A549 (cell line): ENCODE data around the gene RECK. TPM values are rescaled to one million over a fixed set of nuclear protein-coding genes. Genes with fewer than 3 reads are reported as not detected.

Source experiments
- ATAC-seq, 2 experiments: fragments of 200-7000 bp in 1 of 2; fragments of >200 bp in 1 of 2; cut with Nextera tagmentation in 1 of 2; cut with Tn5 transposase in 1 of 2; 3 replicates each; pipeline versions ENCODE4 v1.8.0 to v1.9.1; 2018 to 2020; ENCODE audit warnings: mild to moderate bottlenecking in 1 of 2, moderate library complexity in 1 of 2
- CTCF ChIA-PET: fragments of 300-600 bp; sonication (Branson Sonifier 250); formaldehyde crosslinking; extraction: SDS; loops from one replicate; lab custom pipeline; 2021; ENCODE audit warnings: antibody characterized with exemption, inconsistent platforms; lab: Yijun Ruan, JAX
- POLR2A ChIA-PET: fragments of 350-600 bp; formaldehyde crosslinking; extraction: SDS; loops from one replicate; lab custom pipeline; 2021; ENCODE audit warnings: antibody characterized with exemption, inconsistent platforms; lab: Yijun Ruan, JAX
- DNase-seq, 2 experiments: peaks; one replicate each; pipeline versions ENCODE4 v3.0.0 to v3.0.0-alpha.2; 2011 to 2016; ENCODE audit warnings: low read depth in 1 of 2, low spot score in 1 of 2
- FAIRE-seq: peaks from 2 replicates; lab custom pipeline; 2011; peaks lifted over from hg19 to GRCh38; lab: Jason Lieb, UNC
- H3K27ac ChIP-seq, 2 experiments: fragments of >200 bp; sonication (Bioruptor Twin); formaldehyde crosslinking; 3 replicates each; pipeline ENCODE4 v1.5.1; 2016 to 2017
- H3K4me1 ChIP-seq: fragments of >200 bp; sonication (Bioruptor Twin); formaldehyde crosslinking; 3 replicates; pipeline ENCODE4 v1.6.1; 2016
- H3K4me2 ChIP-seq: fragments of >200 bp; sonication (Bioruptor Twin); formaldehyde crosslinking; 3 replicates; pipeline ENCODE4 v1.6.1; 2016
- H3K4me3 ChIP-seq: fragments of >200 bp; sonication (Bioruptor Twin); formaldehyde crosslinking; 3 replicates; pipeline ENCODE4 v1.5.1; 2016
- H3K9me3 ChIP-seq: fragments of >200 bp; sonication (Bioruptor Twin); formaldehyde crosslinking; 3 replicates; pipeline ENCODE4 v1.6.1; 2016
- BHLHE40 ChIP-seq: IDR thresholded peaks from 2 replicates; pipeline ENCODE4 v1.6.1; 2012; ENCODE audit warnings: low read depth, low read length, inconsistent platforms
- CBX2 ChIP-seq: fragments of 200-600 bp; sonication (generic); IDR thresholded peaks from 2 replicates; pipeline ENCODE4 v1.6.1; 2016; ENCODE audit warnings: low read depth, mild to moderate bottlenecking, borderline replicate concordance
- CEBPB ChIP-seq, 2 experiments: fragments of >200 bp in 1 of 2; sonication (Bioruptor Twin) in 1 of 2; formaldehyde crosslinking in 1 of 2; IDR thresholded peaks; 2 replicates each; pipeline ENCODE4 v1.6.1; 2012 to 2016
- EHMT2 ChIP-seq: fragments of 200-600 bp; sonication (generic); IDR thresholded peaks from 2 replicates; pipeline ENCODE4 v1.6.1; 2016; ENCODE audit warnings: antibody characterized with exemption, low read depth, mild to moderate bottlenecking, moderate library complexity
- FOSL2 ChIP-seq, 2 experiments: fragments of 450-650 bp in 1 of 2; fragments of >200 bp in 1 of 2; sonication (Bioruptor Twin) in 1 of 2; formaldehyde crosslinking; IDR thresholded peaks; 2 replicates each; pipeline versions ENCODE4 v1.5.0 to v1.6.1; 2016 to 2020; ENCODE audit warnings: mild to moderate bottlenecking in 1 of 2, moderate library complexity in 1 of 2
- FOXS1 ChIP-seq: fragments of 250-450 bp; sonication (Bioruptor Pico); IDR thresholded peaks from 2 replicates; pipeline ENCODE4 v1.5.0; 2020; ENCODE audit warnings: mild to moderate bottlenecking, moderate library complexity
- GATA3 ChIP-seq: IDR thresholded peaks from 2 replicates; pipeline ENCODE4 v1.6.1; 2012; ENCODE audit warnings: borderline replicate concordance
- HOXB13 ChIP-seq: fragments of 250-450 bp; sonication (Bioruptor Pico); IDR thresholded peaks from 2 replicates; pipeline ENCODE4 v1.5.0; 2020; ENCODE audit warnings: low read depth, mild to moderate bottlenecking, moderate library complexity
- HOXB5 ChIP-seq: fragments of 250-450 bp; sonication (Bioruptor Pico); IDR thresholded peaks from 2 replicates; pipeline ENCODE4 v1.5.0; 2020; ENCODE audit warnings: mild to moderate bottlenecking, moderate library complexity
- JUNB ChIP-seq: fragments of >200 bp; sonication (Bioruptor Twin); formaldehyde crosslinking; IDR thresholded peaks from 2 replicates; pipeline ENCODE4 v1.6.1; 2016
- KDM1A ChIP-seq: fragments of 200-600 bp; sonication (generic); IDR thresholded peaks from 2 replicates; pipeline ENCODE4 v1.6.1; 2016; ENCODE audit warnings: low read depth, mild to moderate bottlenecking
- KDM5A ChIP-seq: fragments of 200-600 bp; sonication (generic); IDR thresholded peaks from 2 replicates; pipeline ENCODE4 v1.6.1; 2016; ENCODE audit warnings: antibody characterized with exemption, mild to moderate bottlenecking
- MAZ ChIP-seq: fragments of 150-350 bp; IDR thresholded peaks from 2 replicates; pipeline ENCODE4 v1.6.1; 2014; ENCODE audit warnings: antibody characterized with exemption, low read depth, low read length, borderline replicate concordance
- MYC ChIP-seq: IDR thresholded peaks from 2 replicates; pipeline ENCODE4 v1.6.1; 2012; ENCODE audit warnings: mild to moderate bottlenecking, inconsistent platforms, low read length, improper control_type of control experiment, borderline replicate concordance
- NFE2L2 ChIP-seq: fragments of 150-350 bp; conservative IDR thresholded peaks from 2 replicates; pipeline ENCODE4 v1.6.1; 2014; ENCODE audit warnings: low read length
- NPAS2 ChIP-seq: fragments of 250-450 bp; sonication (Bioruptor Pico); IDR thresholded peaks from 2 replicates; pipeline ENCODE4 v1.8.0; 2022; ENCODE audit warnings: mild to moderate bottlenecking, moderate library complexity, borderline replicate concordance
- NR3C1 ChIP-seq: fragments of >200 bp; sonication (Bioruptor Twin); formaldehyde crosslinking; IDR thresholded peaks from 3 replicates; pipeline ENCODE4 v1.6.1; 2017
- POLR2A ChIP-seq: IDR thresholded peaks from 2 replicates; pipeline ENCODE4 v1.6.1; 2012; ENCODE audit warnings: mild to moderate bottlenecking, low read length
- RARB ChIP-seq: fragments of 250-450 bp; sonication (Bioruptor Pico); IDR thresholded peaks from 2 replicates; pipeline ENCODE4 v1.8.0; 2021; ENCODE audit warnings: mild to moderate bottlenecking, moderate library complexity
- RNF2 ChIP-seq: fragments of 200-600 bp; sonication (generic); IDR thresholded peaks from 2 replicates; pipeline ENCODE4 v1.6.1; 2016; ENCODE audit warnings: low read depth, mild to moderate bottlenecking, antibody characterized with exemption, moderate library complexity, borderline replicate concordance
- SREBF2 ChIP-seq: fragments of 450-650 bp; IDR thresholded peaks from 2 replicates; pipeline ENCODE4 v1.6.1; 2014; ENCODE audit warnings: mild to moderate bottlenecking, moderate library complexity
- ZNF302 ChIP-seq: fragments of 250-450 bp; sonication (Bioruptor Pico); IDR thresholded peaks from 2 replicates; pipeline ENCODE4 v1.9.0; 2021; ENCODE audit warnings: inconsistent platforms, mild to moderate bottlenecking, moderate library complexity
- WGBS: methylation state at CpG from one replicate; pipeline ENCODE4 v1.1.6; 2017; ENCODE audit errors: missing lambda C conversion rate; 5-methylcytosine and 5-hydroxymethylcytosine counted together
- polyA plus RNA-seq, 4 experiments: library from polyadenylated mRNA; depleted of rRNA in 3 of 4; stranded (reverse); fragments of >200 nt; fragmentation: RNase III in 1 of 4; extraction: RNeasy Plus Mini Kit Qiagen cat#74134 plus additional on column Dnase treatment in 1 of 4; gene quantifications; 2 replicates in 3 of 4; 3 replicates in 1 of 4; pipeline ENCODE4 v1.2.3, GENCODE V29; 2011 to 2017
- TF ChIP-seq, protein P1 (sequence below): fragments of 450-650 bp; IDR thresholded peaks from 2 replicates; pipeline ENCODE4 v1.6.1; 2014; ENCODE audit warnings: antibody characterized with exemption
- TF ChIP-seq, protein P2 (sequence below): fragments of >200 bp; sonication (Bioruptor Twin); formaldehyde crosslinking; IDR thresholded peaks from 3 replicates; pipeline ENCODE4 v1.5.1; 2016
- TF ChIP-seq, protein P3 (sequence below): fragments of >200 bp; sonication (Bioruptor Twin); formaldehyde crosslinking; IDR thresholded peaks from 3 replicates; pipeline ENCODE4 v1.6.1; 2016
- TF ChIP-seq, protein P4 (sequence below): IDR thresholded peaks from 2 replicates; pipeline ENCODE4 v1.6.1; 2012
- TF ChIP-seq, protein P5 (sequence below): IDR thresholded peaks from 2 replicates; pipeline ENCODE4 v1.6.1; 2012; ENCODE audit warnings: low read depth, borderline replicate concordance

The RECK gene
- polyA plus RNA-seq, 2 of the 4 experiments (the other 2 are of a cell fraction), result 5.0 to 8.7 TPM

DNA sequence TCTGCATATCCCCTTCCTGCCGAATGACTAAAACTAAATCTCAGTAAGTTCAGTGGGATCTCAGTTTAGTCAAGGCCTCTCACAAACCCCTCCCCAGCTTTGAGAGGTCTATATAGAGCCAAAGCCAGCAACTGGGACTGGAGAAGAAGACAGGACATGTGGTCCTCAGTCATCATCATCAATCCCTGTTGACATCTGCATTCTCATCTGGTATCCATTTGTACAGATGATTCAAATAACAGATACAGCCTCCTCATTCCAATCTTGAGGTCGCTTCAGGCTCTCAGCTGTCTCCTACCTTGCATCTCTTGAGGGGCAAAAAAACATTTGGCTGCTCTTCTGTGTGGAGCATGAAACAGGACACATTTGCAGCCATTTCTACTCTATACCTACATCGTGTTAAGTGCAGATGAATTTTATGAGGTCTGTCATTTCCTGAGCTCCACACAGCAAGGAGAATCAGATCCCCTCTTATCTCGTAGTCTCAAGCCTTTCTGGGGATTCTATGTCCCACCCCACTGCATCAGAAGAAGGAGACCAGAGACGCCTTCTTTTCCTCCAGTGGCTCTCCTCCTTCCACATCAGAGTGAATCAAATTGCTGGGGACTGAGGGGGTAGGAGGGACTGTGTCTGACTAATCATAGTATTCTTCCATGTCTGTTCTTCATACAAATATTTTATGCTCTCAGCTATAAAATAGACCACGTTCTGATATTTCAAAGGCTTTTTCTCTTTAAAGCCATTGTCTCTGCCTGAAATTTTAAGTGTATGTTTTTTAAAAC lies 4.7 kb upstream of the RECK start:
- POLR2A ChIA-PET, result no interaction called here
- ATAC-seq (no peak), FAIRE-seq (no peak), DNase-seq (no peak)
- CTCF ChIA-PET, result interaction anchor here (0.9 to 1.8 kb wide), 4 partner anchors 9 to 129 kb away, joined by 3 to 10 read pairs (median 6); no protein-coding TSS in a partner anchor
- no peak overlapping the region for H3K4me3 ChIP-seq
- H3K27ac ChIP-seq, result no peak overlapping the region
- H3K9me3 ChIP-seq, result no peaks in the 10 kb centered on the region
- peaks cover 12% of the 10 kb centered on the region for H3K4me1 ChIP-seq
- H3K4me2 ChIP-seq, result no peak overlapping the region
- TF ChIP-seq CBX2 (no peak), RARB (CRISPR knock-in tag) (no peak), NPAS2 (no peak), MYC (no peak), NFE2L2 (no peak), KDM5A (no peak), JUNB (no peak), ZNF302 (CRISPR knock-in tag) (no peak), KDM1A (no peak), HOXB13 (CRISPR knock-in tag) (no peak)
- 41% methylated on average over 6 of the region's 6 CpGs for WGBS

DNA sequence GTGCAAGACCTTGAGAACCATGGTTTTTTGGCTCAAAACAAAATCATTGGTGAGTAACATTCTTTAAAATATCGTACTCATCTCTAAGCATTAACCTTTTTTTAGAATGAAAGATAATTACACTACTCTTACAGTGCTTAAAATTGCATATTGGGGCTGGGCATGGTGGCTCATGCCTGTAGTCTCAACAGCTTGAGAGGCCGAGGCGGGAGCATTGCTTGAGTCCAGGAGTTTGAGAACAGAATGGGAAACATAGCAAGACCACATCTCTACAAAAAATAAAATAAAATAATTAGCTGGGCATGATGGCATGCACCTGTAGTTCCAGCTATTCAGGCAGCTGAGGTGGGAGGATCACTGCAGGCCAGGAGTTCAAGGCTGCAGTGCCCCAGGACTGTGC lies 2.9 kb upstream of the RECK start:
- TF ChIP-seq FOXS1 (CRISPR knock-in tag) (no peak), EHMT2 (no peak), NPAS2 (no peak), POLR2A (no peak), SREBF2 (no peak), GATA3 (no peak), JUNB (no peak), MAZ (no peak)
- TF ChIP-seq, protein P1, sequence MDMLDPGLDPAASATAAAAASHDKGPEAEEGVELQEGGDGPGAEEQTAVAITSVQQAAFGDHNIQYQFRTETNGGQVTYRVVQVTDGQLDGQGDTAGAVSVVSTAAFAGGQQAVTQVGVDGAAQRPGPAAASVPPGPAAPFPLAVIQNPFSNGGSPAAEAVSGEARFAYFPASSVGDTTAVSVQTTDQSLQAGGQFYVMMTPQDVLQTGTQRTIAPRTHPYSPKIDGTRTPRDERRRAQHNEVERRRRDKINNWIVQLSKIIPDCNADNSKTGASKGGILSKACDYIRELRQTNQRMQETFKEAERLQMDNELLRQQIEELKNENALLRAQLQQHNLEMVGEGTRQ, result no peak
- TF ChIP-seq, protein P2, sequence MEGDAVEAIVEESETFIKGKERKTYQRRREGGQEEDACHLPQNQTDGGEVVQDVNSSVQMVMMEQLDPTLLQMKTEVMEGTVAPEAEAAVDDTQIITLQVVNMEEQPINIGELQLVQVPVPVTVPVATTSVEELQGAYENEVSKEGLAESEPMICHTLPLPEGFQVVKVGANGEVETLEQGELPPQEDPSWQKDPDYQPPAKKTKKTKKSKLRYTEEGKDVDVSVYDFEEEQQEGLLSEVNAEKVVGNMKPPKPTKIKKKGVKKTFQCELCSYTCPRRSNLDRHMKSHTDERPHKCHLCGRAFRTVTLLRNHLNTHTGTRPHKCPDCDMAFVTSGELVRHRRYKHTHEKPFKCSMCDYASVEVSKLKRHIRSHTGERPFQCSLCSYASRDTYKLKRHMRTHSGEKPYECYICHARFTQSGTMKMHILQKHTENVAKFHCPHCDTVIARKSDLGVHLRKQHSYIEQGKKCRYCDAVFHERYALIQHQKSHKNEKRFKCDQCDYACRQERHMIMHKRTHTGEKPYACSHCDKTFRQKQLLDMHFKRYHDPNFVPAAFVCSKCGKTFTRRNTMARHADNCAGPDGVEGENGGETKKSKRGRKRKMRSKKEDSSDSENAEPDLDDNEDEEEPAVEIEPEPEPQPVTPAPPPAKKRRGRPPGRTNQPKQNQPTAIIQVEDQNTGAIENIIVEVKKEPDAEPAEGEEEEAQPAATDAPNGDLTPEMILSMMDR, result no peak
- TF ChIP-seq, all 56 proteins: peak for 0
- ATAC-seq (no peak), DNase-seq (no peak), FAIRE-seq (no peak)
- H3K4me3 ChIP-seq, result no peak overlapping the region
- H3K4me2 ChIP-seq, result no peak overlapping the region
- H3K27ac ChIP-seq, result no peak overlapping the region
- 80% methylated on average over 3 of the region's 3 CpGs for WGBS
- ChIA-PET POLR2A (no interaction called here), CTCF (interaction anchor here (0.7 to 1.6 kb wide), 2 partner anchors 9 to 69 kb away, joined by 3 to 7 read pairs; no protein-coding TSS in a partner anchor)
- H3K9me3 ChIP-seq, result no peaks in the 10 kb centered on the region
- peaks cover 21% of the 10 kb centered on the region for H3K4me1 ChIP-seq

DNA sequence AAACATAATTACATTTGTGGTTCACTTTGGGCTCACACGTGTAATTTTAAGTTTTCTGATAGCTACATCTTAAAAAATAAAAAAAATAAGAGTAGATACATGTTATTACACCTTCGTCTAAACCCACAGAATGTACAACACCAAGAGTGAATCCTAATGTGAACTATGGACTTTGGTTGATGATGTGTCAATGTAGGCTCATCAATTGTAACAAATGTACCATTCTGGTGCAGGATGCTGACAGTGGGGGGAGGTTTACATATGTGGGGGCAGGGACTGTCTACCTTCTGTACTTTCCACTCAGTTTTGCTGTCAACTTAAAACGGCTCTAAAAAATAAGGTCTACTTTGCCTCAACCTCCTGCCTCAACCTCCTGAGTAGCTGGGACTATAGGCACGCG lies 2.5 kb upstream of the RECK start:
- WGBS, result 64% methylated on average over 5 of the region's 5 CpGs
- no peak overlapping the region for H3K27ac ChIP-seq
- peaks cover 21% of the 10 kb centered on the region for H3K4me1 ChIP-seq
- no peak for DNase-seq
- CTCF ChIA-PET, result interaction anchor here (0.7 to 1.6 kb wide), 2 partner anchors 10 to 69 kb away, joined by 3 to 7 read pairs; no protein-coding TSS in a partner anchor
- no peak for ATAC-seq
- POLR2A ChIA-PET, result no interaction called here
- TF ChIP-seq HOXB5, result no peak
- TF ChIP-seq CEBPB (IDR thresholded peaks at IDR 0.05), result no peak
- TF ChIP-seq NR3C1, result no peak
- no peak for TF ChIP-seq RARB (CRISPR knock-in tag)
- TF ChIP-seq, protein P3, sequence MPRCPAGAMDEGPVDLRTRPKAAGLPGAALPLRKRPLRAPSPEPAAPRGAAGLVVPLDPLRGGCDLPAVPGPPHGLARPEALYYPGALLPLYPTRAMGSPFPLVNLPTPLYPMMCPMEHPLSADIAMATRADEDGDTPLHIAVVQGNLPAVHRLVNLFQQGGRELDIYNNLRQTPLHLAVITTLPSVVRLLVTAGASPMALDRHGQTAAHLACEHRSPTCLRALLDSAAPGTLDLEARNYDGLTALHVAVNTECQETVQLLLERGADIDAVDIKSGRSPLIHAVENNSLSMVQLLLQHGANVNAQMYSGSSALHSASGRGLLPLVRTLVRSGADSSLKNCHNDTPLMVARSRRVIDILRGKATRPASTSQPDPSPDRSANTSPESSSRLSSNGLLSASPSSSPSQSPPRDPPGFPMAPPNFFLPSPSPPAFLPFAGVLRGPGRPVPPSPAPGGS, result no peak
- TF ChIP-seq FOSL2 (IDR thresholded peaks at IDR 0.05), result no peak
- TF ChIP-seq FOSL2 (CRISPR knock-in tag; IDR thresholded peaks at IDR 0.05), result no peak
- TF ChIP-seq, protein P4, sequence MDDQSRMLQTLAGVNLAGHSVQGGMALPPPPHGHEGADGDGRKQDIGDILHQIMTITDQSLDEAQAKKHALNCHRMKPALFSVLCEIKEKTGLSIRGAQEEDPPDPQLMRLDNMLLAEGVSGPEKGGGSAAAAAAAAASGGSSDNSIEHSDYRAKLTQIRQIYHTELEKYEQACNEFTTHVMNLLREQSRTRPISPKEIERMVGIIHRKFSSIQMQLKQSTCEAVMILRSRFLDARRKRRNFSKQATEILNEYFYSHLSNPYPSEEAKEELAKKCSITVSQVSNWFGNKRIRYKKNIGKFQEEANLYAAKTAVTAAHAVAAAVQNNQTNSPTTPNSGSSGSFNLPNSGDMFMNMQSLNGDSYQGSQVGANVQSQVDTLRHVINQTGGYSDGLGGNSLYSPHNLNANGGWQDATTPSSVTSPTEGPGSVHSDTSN, result no peak
- TF ChIP-seq, protein P1, result no peak
- TF ChIP-seq RNF2, result no peak
- TF ChIP-seq, protein P5, sequence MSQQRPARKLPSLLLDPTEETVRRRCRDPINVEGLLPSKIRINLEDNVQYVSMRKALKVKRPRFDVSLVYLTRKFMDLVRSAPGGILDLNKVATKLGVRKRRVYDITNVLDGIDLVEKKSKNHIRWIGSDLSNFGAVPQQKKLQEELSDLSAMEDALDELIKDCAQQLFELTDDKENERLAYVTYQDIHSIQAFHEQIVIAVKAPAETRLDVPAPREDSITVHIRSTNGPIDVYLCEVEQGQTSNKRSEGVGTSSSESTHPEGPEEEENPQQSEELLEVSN, result no peak
- TF ChIP-seq BHLHE40, result no peak
- no peaks in the 10 kb centered on the region for H3K9me3 ChIP-seq
- no peak for FAIRE-seq
- H3K4me2 ChIP-seq, result no peak overlapping the region
- H3K4me3 ChIP-seq, result no peak overlapping the region
